GM21825 (cell line): ENCODE measurements around the gene BLTP1.
A peak's percentile ranks its signal among the peaks of the same experiment; 100 is the strongest.
"Not testable (repeated sequence)": the region's sequence is repeated elsewhere in the genome, so short reads cannot be mapped to it uniquely, and the experiment has no call there.

ENCODE experiments used
- ATAC-seq: cut with Tn5 transposase; IDR thresholded peaks from one replicate; pipeline ENCODE4 v1.9.1; 2021; ENCODE audit warnings: mild to moderate bottlenecking, moderate library complexity; ENCODE audit not compliant: unreplicated experiment

The BLTP1 gene

GRCh38 chr4:122151982-122152710, at the start of gene BLTP1:
Gene BLTP1, plus strand, starts transcription at chr4:122152331. Its CDS starts 18,317 bp downstream, at chr4:122170648.
- ATAC-seq, result peak; percentile 98

- ATAC-seq, result no peak
Observed at GRCh38 chr4:122104184-122104583, 47.9 kb upstream of the BLTP1 start.

GRCh38 chr4:122107680-122108079, 44.5 kb upstream of the BLTP1 start:
- no peak for ATAC-seq

GRCh38 chr4:122110304-122110703, 41.8 kb upstream of the BLTP1 start:
- ATAC-seq, result not testable (repeated sequence)

GRCh38 chr4:122117743-122118142, 34.4 kb upstream of the BLTP1 start:
- no peak for ATAC-seq

- ATAC-seq, result no peak
Observed at GRCh38 chr4:122118243-122118642, 33.9 kb upstream of the BLTP1 start.

GRCh38 chr4:122119739-122120138, 32.4 kb upstream of the BLTP1 start:
- no peak for ATAC-seq

GRCh38 chr4:122121593-122121992, 30.5 kb upstream of the BLTP1 start:
- no peak for ATAC-seq

GRCh38 chr4:122122083-122122482, 30.0 kb upstream of the BLTP1 start:
- no peak for ATAC-seq

- ATAC-seq, result no peak
Observed at GRCh38 chr4:122129061-122129460, 23.1 kb upstream of the BLTP1 start.

- ATAC-seq, result no peak
Observed at GRCh38 chr4:122131562-122132157, 20.5 kb upstream of the BLTP1 start.

- no peak for ATAC-seq
Observed at GRCh38 chr4:122132891-122133290, 19.2 kb upstream of the BLTP1 start.

- no peak for ATAC-seq
Observed at GRCh38 chr4:122139139-122139538, 13.0 kb upstream of the BLTP1 start.

- no peak for ATAC-seq
Observed at GRCh38 chr4:122140834-122141233, 11.3 kb upstream of the BLTP1 start.

GRCh38 chr4:122142687-122143086, 9.4 kb upstream of the BLTP1 start:
- ATAC-seq, result no peak

- ATAC-seq, result no peak
Observed at GRCh38 chr4:122146652-122147051, 5.5 kb upstream of the BLTP1 start.

- no peak for ATAC-seq
Observed at GRCh38 chr4:122150931-122151330, 1.2 kb upstream of the BLTP1 start.

- ATAC-seq, result peak; percentile 46
Observed at GRCh38 chr4:122152711-122153226, 638 bp downstream of the BLTP1 start.

GRCh38 chr4:122156819-122157218, 4.7 kb downstream of the BLTP1 start:
- no peak for ATAC-seq

- no peak for ATAC-seq
Observed at GRCh38 chr4:122163301-122163700, 11.2 kb downstream of the BLTP1 start.

- ATAC-seq, result no peak
Observed at GRCh38 chr4:122163767-122164166, 11.6 kb downstream of the BLTP1 start.

GRCh38 chr4:122167369-122167768, 15.2 kb downstream of the BLTP1 start:
- no peak for ATAC-seq
